Natural killer cell (primary cell): Measurements from ENCODE around the gene GPATCH3. TPM values are rescaled to one million over a fixed set of nuclear protein-coding genes. Genes with fewer than 3 reads are reported as not detected.
A peak's percentile ranks its signal among the peaks of the same experiment; 100 is the strongest.

Source experiments
- ATAC-seq, 3 donors: fragments of 150-1000 bp in 2 of 3; fragments of 200-7000 bp in 1 of 3; cut with Tn5 transposase; 1 replicate in 1 of 3; 2 replicates in 2 of 3; pipeline ENCODE4 v1.10.0; 2021; ENCODE audit warnings: mild to moderate bottlenecking in 2 of 3, moderate library complexity in 2 of 3
- DNase-seq, 2 donors: peaks; one replicate each; pipeline versions ENCODE4 v3.0.0 to v3.0.0-alpha.2; 2013 to 2021; ENCODE audit warnings: mixed read lengths in 1 of 2
- H3K27ac ChIP-seq: one replicate; pipeline ENCODE4 v1.5.1; 2013; ENCODE audit warnings: mild to moderate bottlenecking, low read length
- H3K27me3 ChIP-seq: one replicate; pipeline ENCODE4 v1.6.1; 2013; ENCODE audit warnings: low read length; ENCODE audit not compliant: control insufficient read depth, insufficient read depth
- H3K36me3 ChIP-seq: one replicate; pipeline ENCODE4 v1.6.1; 2013; ENCODE audit warnings: low read length; ENCODE audit not compliant: control insufficient read depth, insufficient read depth
- H3K4me1 ChIP-seq: one replicate; pipeline ENCODE4 v1.6.1; 2013; ENCODE audit warnings: low read length; ENCODE audit not compliant: control insufficient read depth, insufficient read depth
- H3K4me3 ChIP-seq: one replicate; pipeline ENCODE4 v1.5.1; 2013; ENCODE audit warnings: low read length
- H3K9me3 ChIP-seq: one replicate; pipeline ENCODE4 v1.6.1; 2013; ENCODE audit warnings: low read length; ENCODE audit not compliant: control insufficient read depth, insufficient read depth
- H3K27ac Mint-ChIP-seq, 2 donors: one replicate each; pipeline ENCODE4 v1.8.0; 2022; ENCODE audit warnings: mild to moderate bottlenecking in 2 of 2, mixed read lengths in 2 of 2, moderate library complexity in 1 of 2
- H3K27me3 Mint-ChIP-seq, 2 donors: one replicate each; pipeline ENCODE4 v1.8.0; 2022; ENCODE audit warnings: low read depth in 2 of 2, mixed read lengths in 2 of 2
- H3K36me3 Mint-ChIP-seq: one replicate; pipeline ENCODE4 v1.8.0; 2022; ENCODE audit warnings: mixed read lengths
- H3K4me1 Mint-ChIP-seq, 2 donors: one replicate each; pipeline ENCODE4 v1.8.0; 2022; ENCODE audit warnings: mixed read lengths in 2 of 2
- H3K4me3 Mint-ChIP-seq: one replicate; pipeline ENCODE4 v1.8.0; 2022; ENCODE audit warnings: mild to moderate bottlenecking, moderate library complexity, mixed read lengths
- H3K9me3 Mint-ChIP-seq, 2 donors: one replicate each; pipeline ENCODE4 v1.8.0; 2022; ENCODE audit warnings: mixed read lengths in 2 of 2
- CTCF ChIP-seq: fragments of 200-600 bp; IDR thresholded peaks from one replicate; pipeline ENCODE4 v1.8.0; 2022; ENCODE audit warnings: antibody characterized with exemption
- WGBS: methylation state at CpG from one replicate; pipeline ENCODE4 v1.1.7; 2013; ENCODE audit warnings: missing lambda C conversion rate; ENCODE audit not compliant: insufficient coverage; 5-methylcytosine and 5-hydroxymethylcytosine counted together
- intact Hi-C: fragments of 100-400 bp; cut with micrococcal nuclease; formaldehyde crosslinking; loops from one replicate; pipeline ENCODE4 v1.14.2; 2022
- total RNA-seq, 4 donors: library from RNA; stranded (reverse); fragments of 120-200 nt in 1 of 4; gene quantifications; one replicate each; pipeline versions ENCODE4 v1.2.3 to v1.2.4, GENCODE V29; 2013 to 2022

Gene GPATCH3
- total RNA-seq, 3 donors from 2014 or later (not counting 1 experiment from before 2014, with no cell fraction given), result 25.5 to 41.3 (median 34.6) TPM

GRCh38 chr1:26907071-26907917 lies 7.0 kb upstream of the GPATCH3 start:
- no peak overlapping the region for H3K4me3 ChIP-seq
- H3K36me3 ChIP-seq, result no peaks in the 10 kb centered on the region
- Mint-ChIP-seq H3K4me3 (no peak overlapping the region), H3K36me3 (no peaks in the 10 kb centered on the region), H3K27ac (no peak overlapping the region), H3K27me3 (peaks cover 0 to 4% of the 10 kb centered on the region in 2 donors), H3K9me3 (no peaks in the 10 kb centered on the region), H3K4me1 (no peaks in the 10 kb centered on the region)
- no peak for DNase-seq
- WGBS, result 73% methylated on average over 6 of the region's 6 CpGs
- no peak for ATAC-seq
- H3K9me3 ChIP-seq, result no peaks in the 10 kb centered on the region
- H3K27me3 ChIP-seq, result no peaks in the 10 kb centered on the region
- intact Hi-C loops, result no loop called here
- TF ChIP-seq CTCF, result no peak
- no peak overlapping the region for H3K27ac ChIP-seq
- H3K4me1 ChIP-seq, result no peaks in the 10 kb centered on the region

- Histone ChIP-seq H3K4me1 (peaks cover 14% of the 10 kb centered on the region), H3K4me3 (peak overlapping the region; percentile 92), H3K36me3 (peaks cover 4% of the 10 kb centered on the region), H3K9me3 (no peaks in the 10 kb centered on the region), H3K27ac (peak overlapping the region; percentile 87), H3K27me3 (no peaks in the 10 kb centered on the region)
- intact Hi-C loops, result loop anchor here (1.0 kb wide), 2 partner anchors 20 to 36 kb away; partner anchors contain the start of gene NUDC
- peak overlapping the region; percentile 95 to 96 for H3K27ac Mint-ChIP-seq
- H3K36me3 Mint-ChIP-seq, result no peaks in the 10 kb centered on the region
- no peak for TF ChIP-seq CTCF
- no peak for ATAC-seq
- 45% methylated on average over 12 of the region's 18 CpGs for WGBS
- H3K9me3 Mint-ChIP-seq, result no peaks in the 10 kb centered on the region
- no peak for DNase-seq
- peaks cover 24 to 28% of the 10 kb centered on the region in 2 donors for H3K4me1 Mint-ChIP-seq
- peak overlapping the region; percentile 97 for H3K4me3 Mint-ChIP-seq
- H3K27me3 Mint-ChIP-seq, result no peaks in the 10 kb centered on the region
Observed at GRCh38 chr1:26900815-26901511, 696 bp upstream of the GPATCH3 start.

GRCh38 chr1:26897351-26897750 lies 2.9 kb downstream of the GPATCH3 start:
- Mint-ChIP-seq H3K4me3 (no peak overlapping the region), H3K27ac (no peak overlapping the region), H3K9me3 (no peaks in the 10 kb centered on the region), H3K4me1 (peaks cover 24 to 34% of the 10 kb centered on the region in 2 donors), H3K27me3 (no peaks in the 10 kb centered on the region), H3K36me3 (peaks cover 7% of the 10 kb centered on the region)
- H3K27me3 ChIP-seq, result no peaks in the 10 kb centered on the region
- H3K27ac ChIP-seq, result no peak overlapping the region
- intact Hi-C loops, result no loop called here
- no peak for TF ChIP-seq CTCF
- H3K4me1 ChIP-seq, result peaks cover 14% of the 10 kb centered on the region
- H3K9me3 ChIP-seq, result no peaks in the 10 kb centered on the region
- peaks cover 29% of the 10 kb centered on the region for H3K36me3 ChIP-seq
- 99% methylated on average over 9 of the region's 9 CpGs for WGBS
- H3K4me3 ChIP-seq, result no peak overlapping the region
- ATAC-seq (no peak), DNase-seq (no peak)
